ENCODE results near the gene RPS3. TPM values are rescaled to one million over a fixed set of nuclear protein-coding genes. Genes with fewer than 3 reads are reported as not detected.

The RPS3 gene
- total and polyA plus RNA-seq, 2 donors (not counting 3 experiments of a cell fraction or from before 2014, with no cell fraction given) = 2,973 to 3,734 TPM

- CTCF ChIA-PET = interaction anchor here (0.7 kb wide), 1 partner anchor 11 kb away, joined by 3 read pairs; no protein-coding TSS in a partner anchor
- Histone ChIP-seq H3K9me3 (replicated peaks; ENCODE audit: control insufficient read depth, insufficient read depth, low read length) (no peaks in the 10 kb centered on the region), H4K20me1 (replicated peaks; ENCODE audit: control insufficient read depth, extremely low read depth, insufficient read depth, low read length) (no peaks in the 10 kb centered on the region), H3K27ac (ENCODE audit: insufficient read depth, low read depth, low read length) (no peak overlapping the region), H3K4me3 (replicated peaks in 1 of 3; ENCODE audit: insufficient read depth in 1 of 3, low read depth in 1 of 3, low read length in 3 of 3) (no peak overlapping the region), H3K79me2 (ENCODE audit: control insufficient read depth, insufficient read depth, low read length) (no peaks in the 10 kb centered on the region), H3K27me3 (ENCODE audit: control insufficient read depth in 2 of 2, insufficient read depth in 2 of 2, low read length in 2 of 2) (peaks cover 9 to 13% of the 10 kb centered on the region in 2 experiments), H3K4me2 (ENCODE audit: insufficient read depth, low read length) (no peak overlapping the region), H3K9me1 (replicated peaks; ENCODE audit: control insufficient read depth, extremely low read depth, insufficient read depth, low read length) (no peaks in the 10 kb centered on the region), H3K36me3 (ENCODE audit: control insufficient read depth in 2 of 2, extremely low read depth in 1 of 2, insufficient read depth in 2 of 2, low read length in 2 of 2) (peaks cover 0 to 41% of the 10 kb centered on the region in 2 experiments), H3K4me1 (ENCODE audit: control insufficient read depth, extremely low read depth, insufficient read depth, low read length) (no peaks in the 10 kb centered on the region), H3K9ac (replicated peaks; ENCODE audit: extremely low read depth, insufficient read depth, low read length) (no peak overlapping the region), H2AFZ (ENCODE audit: low read depth, low read length) (no peak overlapping the region)
- BruUV-seq (replicated peaks) = no TSS peak
- intact Hi-C loops (cut with micrococcal nuclease) = no loop called here
- POLR2A ChIA-PET = no interaction called here
- FAIRE-seq = no peak
- dilution Hi-C loops (cut with MboI; ENCODE audit: extremely low pct_ligation_motif_present, low sequenced_read_pairs) = no loop called here
- TF ChIP-seq MYC (IDR thresholded peaks at IDR 0.05; ENCODE audit: low read depth, low read length) (no peak), POLR2AphosphoS5 (IDR thresholded peaks at IDR 0.05; ENCODE audit: insufficient read depth, low read depth, low read length) (no peak), FOS (IDR thresholded peaks at IDR 0.05; ENCODE audit: borderline replicate concordance, insufficient read depth, low read length) (no peak), POLR2A (IDR thresholded peaks at IDR 0.05; ENCODE audit: low read depth, low read length) (no peak), GATA2 (IDR thresholded peaks at IDR 0.05; ENCODE audit: insufficient read depth, insufficient read length, low read depth, low read length) (no peak), EZH2 (IDR thresholded peaks at IDR 0.05; ENCODE audit: borderline replicate concordance, low read depth, low read length, severe bottlenecking) (no peak), JUN (IDR thresholded peaks at IDR 0.05; ENCODE audit: borderline replicate concordance, insufficient read depth, insufficient read length, low read depth) (no peak)
- TF ChIP-seq, protein P1, sequence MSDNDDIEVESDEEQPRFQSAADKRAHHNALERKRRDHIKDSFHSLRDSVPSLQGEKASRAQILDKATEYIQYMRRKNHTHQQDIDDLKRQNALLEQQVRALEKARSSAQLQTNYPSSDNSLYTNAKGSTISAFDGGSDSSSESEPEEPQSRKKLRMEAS (IDR thresholded peaks at IDR 0.05; ENCODE audit: insufficient read depth, insufficient read length) = no peak
- TF ChIP-seq, protein P2, sequence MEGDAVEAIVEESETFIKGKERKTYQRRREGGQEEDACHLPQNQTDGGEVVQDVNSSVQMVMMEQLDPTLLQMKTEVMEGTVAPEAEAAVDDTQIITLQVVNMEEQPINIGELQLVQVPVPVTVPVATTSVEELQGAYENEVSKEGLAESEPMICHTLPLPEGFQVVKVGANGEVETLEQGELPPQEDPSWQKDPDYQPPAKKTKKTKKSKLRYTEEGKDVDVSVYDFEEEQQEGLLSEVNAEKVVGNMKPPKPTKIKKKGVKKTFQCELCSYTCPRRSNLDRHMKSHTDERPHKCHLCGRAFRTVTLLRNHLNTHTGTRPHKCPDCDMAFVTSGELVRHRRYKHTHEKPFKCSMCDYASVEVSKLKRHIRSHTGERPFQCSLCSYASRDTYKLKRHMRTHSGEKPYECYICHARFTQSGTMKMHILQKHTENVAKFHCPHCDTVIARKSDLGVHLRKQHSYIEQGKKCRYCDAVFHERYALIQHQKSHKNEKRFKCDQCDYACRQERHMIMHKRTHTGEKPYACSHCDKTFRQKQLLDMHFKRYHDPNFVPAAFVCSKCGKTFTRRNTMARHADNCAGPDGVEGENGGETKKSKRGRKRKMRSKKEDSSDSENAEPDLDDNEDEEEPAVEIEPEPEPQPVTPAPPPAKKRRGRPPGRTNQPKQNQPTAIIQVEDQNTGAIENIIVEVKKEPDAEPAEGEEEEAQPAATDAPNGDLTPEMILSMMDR (IDR thresholded peaks at IDR 0.05; ENCODE audit: extremely low read depth in 1 of 2, insufficient read depth in 1 of 2, low read depth in 1 of 2, low read length in 2 of 2) = no peak
- no peak for DNase-seq (ENCODE audit: low read depth, low spot score)
Observed at GRCh38 chr11:75436806-75437205, 37.5 kb downstream of the RPS3 start.

All from endothelial cell of umbilical vein (primary cell).